HCT116 (cell line): Measurements from ENCODE around the gene CPA5.

ENCODE experiments used
- EZH2phosphoT487 ChIP-seq: fragments of 200-600 bp; IDR thresholded peaks from 2 replicates; pipeline ENCODE4 v1.6.1; 2018; ENCODE audit warnings: antibody characterized with exemption, borderline replicate concordance
- POLR2A ChIP-seq: IDR thresholded peaks from 2 replicates; pipeline ENCODE4 v1.7.0; 2011; ENCODE audit warnings: borderline replicate concordance; ENCODE audit not compliant: insufficient read depth, insufficient read length; ENCODE audit errors: extremely low read depth
- POLR2AphosphoS5 ChIP-seq: IDR thresholded peaks from 2 replicates; pipeline ENCODE4 v1.6.1; 2011; ENCODE audit warnings: mild to moderate bottlenecking, low read depth, low read length, moderate library complexity
- TF ChIP-seq, protein P1 (sequence below), 3 experiments: fragments of 200-600 bp in 1 of 3; sonication (generic) in 1 of 3; IDR thresholded peaks in 2 of 3; conservative IDR thresholded peaks in 1 of 3; 2 replicates each; pipeline ENCODE4 v1.5.1; 2012 to 2017; ENCODE audit warnings: low read depth in 2 of 3, low read length in 2 of 3, antibody characterized with exemption in 1 of 3, borderline replicate concordance in 1 of 3, control low read depth in 1 of 3, mild to moderate bottlenecking in 1 of 3, mixed read lengths in 1 of 3, mixed run types in 1 of 3, moderate library complexity in 1 of 3; ENCODE audit not compliant: insufficient read depth in 1 of 3
- TF ChIP-seq, protein P2 (sequence below): IDR thresholded peaks from 2 replicates; pipeline ENCODE4 v1.6.1; 2012

DNA sequence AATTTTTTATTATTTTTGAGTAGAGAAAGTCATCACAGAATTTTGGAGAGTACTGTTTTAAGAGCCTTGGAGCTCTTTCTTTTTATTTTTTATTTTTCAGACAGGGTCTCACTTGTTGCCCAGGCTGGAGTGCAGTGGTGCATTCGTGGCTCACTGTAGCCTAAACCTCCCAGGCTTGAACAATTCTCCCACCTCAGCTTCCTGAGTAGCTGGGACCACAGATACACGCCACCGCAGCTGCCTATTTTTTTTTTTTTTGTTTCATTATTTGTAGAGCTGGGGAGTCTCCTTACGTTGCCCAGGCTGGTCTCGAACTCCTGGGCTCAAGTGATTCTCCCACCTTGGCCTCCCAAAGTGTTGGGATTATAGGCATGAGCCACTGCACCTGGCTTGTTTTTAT is 41.1 kb upstream of the CPA5 start:
- no peak for TF ChIP-seq POLR2A
- TF ChIP-seq, protein P1, sequence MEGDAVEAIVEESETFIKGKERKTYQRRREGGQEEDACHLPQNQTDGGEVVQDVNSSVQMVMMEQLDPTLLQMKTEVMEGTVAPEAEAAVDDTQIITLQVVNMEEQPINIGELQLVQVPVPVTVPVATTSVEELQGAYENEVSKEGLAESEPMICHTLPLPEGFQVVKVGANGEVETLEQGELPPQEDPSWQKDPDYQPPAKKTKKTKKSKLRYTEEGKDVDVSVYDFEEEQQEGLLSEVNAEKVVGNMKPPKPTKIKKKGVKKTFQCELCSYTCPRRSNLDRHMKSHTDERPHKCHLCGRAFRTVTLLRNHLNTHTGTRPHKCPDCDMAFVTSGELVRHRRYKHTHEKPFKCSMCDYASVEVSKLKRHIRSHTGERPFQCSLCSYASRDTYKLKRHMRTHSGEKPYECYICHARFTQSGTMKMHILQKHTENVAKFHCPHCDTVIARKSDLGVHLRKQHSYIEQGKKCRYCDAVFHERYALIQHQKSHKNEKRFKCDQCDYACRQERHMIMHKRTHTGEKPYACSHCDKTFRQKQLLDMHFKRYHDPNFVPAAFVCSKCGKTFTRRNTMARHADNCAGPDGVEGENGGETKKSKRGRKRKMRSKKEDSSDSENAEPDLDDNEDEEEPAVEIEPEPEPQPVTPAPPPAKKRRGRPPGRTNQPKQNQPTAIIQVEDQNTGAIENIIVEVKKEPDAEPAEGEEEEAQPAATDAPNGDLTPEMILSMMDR (IDR thresholded peaks at IDR 0.05 in 2 of 3, conservative IDR thresholded peaks at IDR 0.05 in 1 of 3; ENCODE audit: borderline replicate concordance in 1 of 3, insufficient read depth in 1 of 3, low read depth in 2 of 3, low read length in 2 of 3): no peak
- no peak for TF ChIP-seq POLR2AphosphoS5
- no peak for TF ChIP-seq EZH2phosphoT487
- TF ChIP-seq, protein P2, sequence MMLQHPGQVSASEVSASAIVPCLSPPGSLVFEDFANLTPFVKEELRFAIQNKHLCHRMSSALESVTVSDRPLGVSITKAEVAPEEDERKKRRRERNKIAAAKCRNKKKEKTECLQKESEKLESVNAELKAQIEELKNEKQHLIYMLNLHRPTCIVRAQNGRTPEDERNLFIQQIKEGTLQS: no peak
